Fibroblast of peridontal ligament (primary cell): ENCODE data around the gene PRSS38.

Source experiments
- DNase-seq: peaks from one replicate; pipeline ENCODE4 v3.0.0-alpha.2; 2010; ENCODE audit errors: extremely low read depth

PRSS38 gene

DNA sequence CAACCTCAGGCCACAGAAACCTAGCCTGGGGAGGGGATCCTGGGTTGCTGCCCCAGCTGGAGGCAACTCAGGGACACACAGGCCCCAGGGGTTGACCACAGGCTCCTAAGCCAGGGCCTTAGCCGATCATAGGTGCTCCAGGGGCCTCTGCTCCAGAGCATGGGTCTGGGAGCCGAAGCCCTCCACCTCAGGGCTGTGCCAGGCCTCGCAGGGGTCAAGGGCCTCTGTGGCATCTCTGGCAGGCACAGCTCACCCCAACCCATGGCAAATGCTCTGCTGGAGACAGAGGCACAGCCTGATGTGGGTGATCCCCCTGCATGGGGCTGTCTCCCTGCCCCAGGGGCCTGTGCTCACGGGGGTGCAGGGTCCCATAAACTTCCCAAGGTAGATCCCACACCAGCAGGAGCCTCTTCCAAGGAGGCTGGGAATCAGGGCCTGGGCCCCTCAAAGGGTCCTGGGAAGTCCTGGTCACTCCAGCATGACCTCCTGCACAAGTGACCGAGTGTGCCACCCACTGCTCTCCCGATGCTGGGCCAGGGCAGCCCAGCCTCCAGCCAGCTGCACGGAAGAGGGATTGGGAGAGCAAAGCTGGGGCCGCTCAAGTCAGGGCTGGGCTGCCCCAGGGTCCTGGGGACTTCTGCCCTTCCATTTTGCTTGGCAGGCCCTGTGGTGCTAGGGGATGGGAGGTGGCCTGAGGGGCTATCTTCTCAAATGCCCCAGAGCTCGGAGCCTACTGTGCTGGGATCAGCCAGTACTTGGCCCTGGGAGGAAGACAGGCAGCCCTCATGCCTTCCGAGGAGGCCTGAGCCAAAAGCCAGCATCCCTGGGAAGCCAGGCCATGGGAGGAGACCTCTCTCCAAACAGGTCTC, 22.2 kb upstream of the PRSS38 start:
- no peak for DNase-seq

DNA sequence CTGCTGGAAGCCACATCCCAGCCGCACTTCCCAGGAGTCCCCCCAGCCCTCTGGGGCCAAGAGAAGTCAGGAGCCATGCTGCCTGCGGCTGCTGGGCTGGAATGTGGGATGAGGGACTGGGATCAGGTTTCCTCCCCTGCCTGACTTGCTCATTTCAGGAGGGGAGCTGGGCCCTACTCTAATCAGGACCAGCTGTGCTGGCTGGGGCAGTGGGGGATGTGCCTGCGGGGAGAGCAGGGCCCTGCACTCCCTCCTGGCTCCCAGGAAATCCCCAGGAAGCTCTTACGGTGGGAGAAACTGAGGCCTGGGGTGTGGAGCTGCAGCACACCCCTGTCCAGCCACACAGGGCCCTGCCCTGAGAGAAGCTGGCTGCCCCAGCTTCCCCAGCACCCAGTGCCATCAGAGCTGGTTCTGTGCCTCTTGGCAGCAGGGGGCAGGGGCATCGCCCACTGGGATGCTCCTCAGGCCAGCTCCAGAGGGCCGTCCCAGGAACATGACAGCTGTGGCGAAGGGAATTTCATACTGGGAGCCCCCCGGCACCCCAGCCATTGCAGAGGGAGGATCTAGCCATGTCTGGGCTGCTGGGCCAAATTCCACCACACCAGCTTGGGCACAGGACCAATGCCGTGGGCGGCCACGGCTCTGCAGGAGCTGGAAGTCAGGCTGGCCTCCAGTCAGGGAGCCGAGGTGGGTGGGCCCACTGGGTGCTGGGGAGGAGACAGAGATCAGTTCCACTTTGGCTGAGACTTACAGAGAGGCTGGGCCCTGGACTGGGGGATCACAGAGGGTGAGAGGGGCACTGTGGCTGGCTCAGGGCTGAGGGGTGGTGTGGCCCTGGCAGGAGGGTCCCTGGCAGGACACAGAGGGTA, 21.3 kb upstream of the PRSS38 start:
- DNase-seq, result peak; percentile 91

DNA sequence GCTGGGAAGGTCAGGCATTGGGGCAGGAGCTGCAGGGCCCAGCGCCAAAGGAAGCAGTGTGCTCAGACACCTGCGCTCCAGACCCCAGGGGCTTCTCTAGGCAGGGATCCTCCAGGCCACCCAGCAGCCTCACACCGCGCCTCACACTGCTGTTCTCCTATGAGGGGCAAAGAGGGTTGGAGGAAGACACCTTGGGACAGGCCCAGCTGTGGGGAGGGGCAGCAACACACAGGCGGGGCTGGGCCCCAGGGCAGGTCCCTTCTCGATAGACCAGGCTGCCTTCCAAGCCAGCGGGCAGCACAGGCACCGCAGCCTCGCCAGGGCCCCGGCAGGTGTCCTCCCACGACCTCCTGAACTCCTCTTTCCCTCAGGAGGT, 20.7 kb upstream of the PRSS38 start:
- no peak for DNase-seq

DNA sequence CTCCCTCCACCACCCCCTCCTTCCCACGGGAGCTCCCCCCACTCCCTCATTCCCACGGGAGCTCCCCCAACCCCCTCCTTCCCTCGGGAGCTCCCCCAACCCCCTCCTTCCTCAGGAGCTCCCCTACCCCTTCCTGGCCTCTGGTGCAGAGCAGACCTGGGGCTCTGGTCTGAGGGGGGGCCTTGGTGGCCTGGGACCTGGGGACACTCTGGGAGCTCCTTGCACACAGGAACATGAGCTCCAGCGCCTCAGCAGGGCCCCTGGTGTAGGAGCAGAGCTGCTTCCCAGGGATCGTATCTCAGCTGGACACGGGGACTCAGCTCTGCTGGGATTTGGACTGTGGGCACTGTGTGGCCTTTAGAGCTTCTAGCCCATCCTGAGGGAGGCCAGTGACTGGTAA, 19.7 kb upstream of the PRSS38 start:
- DNase-seq, result no peak

DNA sequence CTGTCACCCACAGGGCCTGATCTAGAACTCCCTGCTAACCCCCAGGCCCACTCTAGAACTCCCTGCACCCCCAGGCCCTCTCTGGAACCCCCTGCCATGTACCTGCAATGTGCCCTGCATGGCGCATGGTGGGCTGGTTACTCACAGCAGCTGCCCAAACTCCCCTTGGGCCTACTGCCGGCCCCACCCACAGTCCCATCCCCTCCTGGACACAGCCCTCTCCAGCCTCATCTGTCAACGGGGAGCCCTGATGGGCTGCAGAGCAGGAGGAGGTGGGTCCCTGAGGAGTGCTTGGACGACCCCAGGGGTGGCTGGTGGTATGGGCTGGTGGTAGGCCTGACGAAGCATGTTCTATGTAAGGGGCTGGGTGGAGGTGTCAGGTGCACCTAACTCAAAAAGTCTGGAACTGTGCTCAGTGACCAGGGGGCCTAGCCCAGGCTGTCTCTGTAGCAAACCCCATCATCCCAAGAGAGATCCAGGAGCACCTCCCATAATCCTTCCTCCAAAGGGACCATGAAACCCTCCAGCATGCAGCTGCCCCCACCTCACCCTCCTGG, 19.0 kb upstream of the PRSS38 start:
- DNase-seq, result no peak

DNA sequence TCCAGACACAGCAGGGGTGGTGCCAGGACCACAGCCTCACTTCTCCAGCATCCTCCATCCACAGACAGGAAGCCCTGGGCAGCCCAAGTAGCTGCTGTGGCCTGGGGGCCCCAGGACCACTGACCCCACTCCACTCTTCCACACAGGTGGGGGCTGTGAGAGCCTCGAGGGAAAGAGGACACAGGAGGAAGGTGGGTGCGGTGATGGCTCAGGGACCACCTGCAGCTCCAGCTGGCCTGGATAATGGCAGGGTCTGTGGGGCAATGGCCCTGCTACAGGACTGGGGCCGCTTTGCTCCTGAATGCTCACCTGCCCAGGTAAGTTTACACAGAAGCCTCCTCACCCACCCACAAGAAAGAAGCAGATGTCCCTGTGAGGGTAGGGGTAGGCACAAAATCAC, 18.3 kb upstream of the PRSS38 start:
- DNase-seq, result no peak

DNA sequence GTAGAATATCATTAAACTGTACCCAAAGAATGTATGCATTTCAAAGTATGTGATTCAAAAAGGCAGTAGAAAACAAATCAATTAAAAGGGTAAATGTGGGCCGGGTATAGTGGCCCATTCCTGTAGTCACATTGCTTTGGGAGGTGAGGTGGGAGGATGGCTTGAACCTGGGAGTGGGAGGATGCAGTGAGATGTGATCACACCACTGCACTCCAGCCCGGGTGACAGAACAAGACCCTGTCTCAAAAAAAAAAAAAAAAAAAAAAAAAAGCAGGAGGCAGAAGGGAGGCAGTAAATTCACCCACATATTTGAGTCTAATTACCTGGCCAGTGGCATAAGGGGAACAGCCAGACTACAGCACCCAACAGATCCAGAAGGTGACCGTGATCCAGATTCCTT, 17.9 kb upstream of the PRSS38 start:
- no peak for DNase-seq

DNA sequence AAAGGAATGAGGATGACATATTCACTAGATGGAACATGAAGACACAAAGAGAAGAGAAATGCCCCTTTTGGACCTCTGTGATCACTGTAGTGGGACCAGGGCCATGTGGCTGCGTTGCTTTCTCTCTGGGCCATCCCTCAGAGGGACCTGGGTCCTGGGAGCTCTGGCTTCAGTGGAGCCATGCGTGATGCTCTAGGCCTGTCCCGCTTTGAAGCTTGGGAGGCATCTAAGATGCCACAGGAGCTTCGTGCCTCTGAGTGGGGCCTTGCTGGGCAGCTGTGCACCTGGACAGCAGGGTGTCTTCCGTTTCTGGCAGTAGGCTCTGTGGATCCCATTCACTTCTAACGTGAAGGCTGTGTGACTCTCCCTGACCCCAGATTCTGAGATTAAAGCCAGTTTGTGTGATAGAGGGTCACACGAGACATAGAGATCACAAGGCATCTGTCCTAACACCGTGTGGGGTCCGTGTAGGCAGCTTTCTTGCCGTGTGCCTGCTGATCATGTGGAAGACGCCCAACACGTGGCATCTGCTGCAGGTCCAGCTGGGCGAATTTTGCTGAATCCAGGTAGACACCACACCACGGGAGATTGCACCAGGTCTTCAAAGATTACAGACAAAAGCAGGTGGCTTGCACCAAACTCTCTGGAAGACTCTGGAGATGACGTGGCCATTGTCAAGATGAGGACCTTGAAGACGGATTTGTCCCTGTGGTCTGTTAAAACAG, 17.2 kb upstream of the PRSS38 start:
- DNase-seq, result no peak

DNA sequence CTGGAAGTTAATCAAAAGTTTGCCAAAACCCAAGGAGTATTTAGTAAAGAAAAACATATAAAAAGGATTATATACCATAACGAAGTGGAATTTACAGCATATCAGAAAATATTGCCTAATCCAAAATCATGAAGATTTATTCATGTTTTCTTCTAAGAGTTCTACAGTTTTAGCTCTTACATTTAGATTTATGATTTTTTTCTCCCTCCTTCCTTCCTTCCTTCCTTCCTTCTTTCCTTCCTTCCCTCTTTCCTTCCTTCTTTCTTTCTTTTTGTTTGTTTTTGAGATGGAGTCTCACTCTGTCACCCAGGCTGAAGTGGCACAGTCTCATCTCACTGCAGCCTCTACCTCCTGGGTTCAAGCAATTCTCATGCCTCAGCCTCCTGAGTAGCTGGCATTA, 15.7 kb upstream of the PRSS38 start:
- no peak for DNase-seq

DNA sequence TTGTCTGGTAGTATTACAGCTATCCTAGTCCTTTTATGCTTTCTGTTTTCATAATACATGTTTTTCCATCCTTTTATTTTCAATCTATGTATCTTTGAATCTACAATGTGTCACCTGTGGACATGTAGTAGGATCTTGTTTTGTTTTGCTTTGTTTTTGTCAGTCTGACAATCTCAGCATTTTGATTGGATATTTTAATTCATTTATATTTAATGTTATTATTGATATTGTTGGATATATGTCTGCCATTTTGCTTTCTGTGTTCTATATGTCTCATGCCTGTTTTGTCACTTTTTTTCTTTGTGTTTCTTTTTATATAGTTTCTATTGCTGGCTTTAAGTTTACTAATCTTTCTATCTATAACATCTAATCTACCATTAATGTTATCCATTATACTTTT, 11.5 kb upstream of the PRSS38 start:
- DNase-seq, result no peak

DNA sequence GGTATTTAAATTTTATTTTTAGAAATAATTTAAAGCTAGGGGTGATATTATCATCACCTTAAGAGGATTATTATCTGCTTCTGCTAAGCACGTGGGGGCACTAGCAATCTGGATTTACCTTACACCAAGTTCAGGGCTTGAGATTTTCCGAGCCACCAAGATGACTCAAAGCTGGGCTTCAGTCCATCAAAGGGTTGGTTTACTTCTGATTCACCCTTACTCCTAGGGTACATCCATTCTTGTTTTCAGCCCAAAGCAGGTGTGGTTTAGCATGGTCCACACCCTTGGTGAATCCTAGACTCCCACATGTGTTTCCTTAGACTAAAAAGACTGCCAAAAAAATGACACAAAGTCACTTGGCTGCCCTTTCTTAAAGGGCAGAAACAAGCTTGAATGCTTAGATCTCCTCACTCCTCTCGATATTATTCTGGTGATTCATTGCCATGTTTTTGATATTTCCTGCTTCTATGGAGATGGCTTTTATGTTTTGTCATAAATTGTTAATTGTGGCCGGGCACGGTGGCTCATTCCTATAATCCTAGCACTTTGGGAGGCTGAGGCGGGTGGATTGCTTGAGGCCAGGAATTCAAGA, 9.8 kb upstream of the PRSS38 start:
- peak; percentile 85 for DNase-seq

DNA sequence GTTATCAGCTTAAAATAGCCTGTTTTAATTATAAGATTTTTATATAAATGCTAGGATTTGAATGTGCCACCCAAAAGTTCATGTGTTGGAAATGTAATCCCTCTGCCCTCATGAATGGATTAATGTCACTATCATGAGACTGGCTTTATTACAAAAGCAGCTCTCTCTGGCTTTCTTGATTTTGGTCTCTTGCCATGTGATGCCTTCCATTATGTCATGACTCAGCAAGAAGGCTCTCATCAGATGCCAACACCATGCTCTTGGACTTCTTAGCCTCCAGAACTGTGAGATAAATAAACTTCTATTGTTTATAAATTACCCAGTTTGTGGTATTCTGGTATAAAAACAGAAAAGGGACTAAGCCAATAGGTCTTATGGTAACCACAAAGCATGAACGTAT, 6.9 kb upstream of the PRSS38 start:
- peak; percentile 72 for DNase-seq

DNA sequence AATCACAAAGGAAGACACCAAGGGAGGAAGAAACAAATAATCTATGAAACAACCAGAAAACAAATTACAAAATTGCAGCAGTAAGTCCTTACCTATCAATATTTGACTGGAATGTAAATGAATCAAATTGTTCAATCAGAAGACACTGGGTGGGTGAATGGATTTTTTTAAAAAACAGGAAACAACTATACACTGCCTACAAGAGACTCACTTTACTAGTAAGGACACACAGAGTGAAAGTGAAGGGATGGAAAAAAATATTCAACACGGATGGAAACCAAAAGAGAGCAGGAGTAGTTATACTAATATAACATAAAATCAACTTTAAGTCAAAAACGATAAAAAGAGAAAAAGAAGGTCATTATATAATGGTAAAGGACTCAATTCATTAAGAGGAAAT, 6.4 kb upstream of the PRSS38 start:
- DNase-seq, result no peak

DNA sequence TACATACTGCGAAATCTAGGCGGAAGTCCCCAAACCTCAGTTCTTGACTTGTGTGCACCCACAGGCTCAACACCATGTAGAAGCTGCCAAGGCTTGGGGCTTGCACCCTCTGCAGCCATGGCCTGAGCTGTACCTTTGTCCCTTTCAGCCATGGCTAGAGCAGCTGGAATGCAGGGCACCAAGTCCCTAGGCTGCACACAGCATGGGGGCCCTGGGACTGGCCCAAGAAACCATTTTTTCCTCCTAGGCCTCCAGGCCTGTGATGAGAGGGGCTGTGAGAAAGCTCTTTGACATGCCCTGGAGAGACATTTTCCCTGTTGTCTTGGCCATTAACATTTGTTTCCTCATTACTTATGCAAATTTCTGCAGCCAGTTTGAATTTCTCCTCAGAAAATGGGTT, 1.5 kb upstream of the PRSS38 start:
- no peak for DNase-seq

DNA sequence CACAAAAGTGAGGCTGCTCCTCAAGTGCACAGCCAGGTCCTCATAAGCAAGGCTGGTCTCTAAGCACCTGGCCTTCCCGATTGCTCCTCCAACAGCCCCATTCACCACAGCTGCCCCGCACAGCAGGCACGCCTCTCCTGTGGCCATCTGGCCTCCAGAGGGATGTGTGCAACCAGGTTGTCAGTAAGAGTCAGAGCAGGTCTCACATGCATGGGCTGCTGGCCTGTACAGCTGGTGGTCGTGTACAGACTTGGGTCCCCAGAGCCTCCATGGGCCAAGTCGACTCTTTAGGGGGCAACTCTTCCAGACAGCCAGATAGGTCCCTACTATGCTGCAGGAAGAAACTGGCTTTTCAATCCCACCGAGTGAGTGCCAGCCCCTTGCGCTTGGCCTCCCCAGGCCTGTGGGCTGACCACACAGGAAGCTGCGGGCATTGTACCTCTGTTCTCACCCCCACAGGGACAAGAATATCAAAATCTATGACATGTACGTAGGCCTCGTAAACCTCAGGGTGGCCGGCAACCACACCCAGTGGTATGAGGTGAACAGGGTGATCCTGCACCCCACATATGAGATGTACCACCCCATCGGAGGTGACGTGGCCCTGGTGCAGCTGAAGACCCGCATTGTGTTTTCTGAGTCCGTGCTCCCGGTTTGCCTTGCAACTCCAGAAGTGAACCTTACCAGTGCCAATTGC, 1.4 kb downstream of the PRSS38 start:
- no peak for DNase-seq

DNA sequence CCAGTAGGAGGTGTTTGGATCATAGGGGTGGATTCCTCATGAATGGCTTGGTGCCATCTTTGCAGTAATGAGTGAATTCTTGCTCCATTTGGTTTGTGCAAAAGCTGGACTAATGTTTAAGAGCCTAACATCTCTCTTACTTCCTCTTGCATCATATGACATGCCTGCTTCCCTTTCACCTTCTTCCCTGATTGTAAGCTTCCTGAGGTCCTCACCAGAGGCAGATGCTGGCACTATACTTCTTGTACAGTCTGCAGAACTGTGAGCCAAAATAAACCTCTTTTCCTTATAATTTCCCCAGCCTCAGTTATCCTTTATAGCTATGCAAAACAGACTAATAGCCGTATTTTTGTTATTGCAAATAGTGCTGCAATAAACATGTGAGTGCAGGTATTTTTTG, 8.1 kb downstream of the PRSS38 start:
- DNase-seq, result no peak

DNA sequence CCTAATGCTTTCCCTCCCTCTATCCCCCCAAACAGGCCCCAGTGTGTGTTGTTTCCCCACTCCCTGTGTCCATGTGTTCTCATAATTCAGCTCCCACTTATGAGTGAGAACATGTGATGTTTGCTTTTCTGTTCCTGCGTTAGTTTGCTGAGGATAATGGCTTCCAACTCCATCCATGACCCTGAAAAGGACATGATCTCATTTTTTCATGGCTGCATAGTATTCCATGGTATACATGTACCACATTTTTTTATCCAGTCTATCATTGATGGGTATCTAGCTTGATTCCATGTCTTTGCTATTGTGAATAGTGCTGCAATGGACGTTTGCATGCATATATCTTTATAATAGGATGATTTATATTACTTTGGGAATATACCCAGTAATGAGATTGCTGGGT, 8.7 kb downstream of the PRSS38 start:
- no peak for DNase-seq

DNA sequence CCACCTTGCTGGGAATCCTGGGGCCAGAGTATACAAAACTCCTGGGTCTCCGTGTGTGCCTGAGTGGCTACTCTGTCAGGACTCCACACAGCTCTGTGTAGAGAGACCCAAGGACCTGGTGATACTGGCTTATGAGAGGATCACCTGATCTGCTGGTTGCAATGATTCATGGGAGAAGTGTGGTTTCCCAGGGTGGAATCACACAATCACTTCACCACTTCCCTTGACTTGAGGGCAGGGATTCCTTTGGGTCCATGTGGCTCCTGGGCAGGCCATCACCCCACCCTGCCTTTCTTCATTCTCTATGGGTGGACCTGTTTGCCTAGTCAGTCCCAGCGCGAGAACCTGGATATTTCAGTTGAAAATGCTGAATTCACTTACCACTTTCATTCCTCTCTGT, 13.3 kb downstream of the PRSS38 start:
- DNase-seq, result no peak

DNA sequence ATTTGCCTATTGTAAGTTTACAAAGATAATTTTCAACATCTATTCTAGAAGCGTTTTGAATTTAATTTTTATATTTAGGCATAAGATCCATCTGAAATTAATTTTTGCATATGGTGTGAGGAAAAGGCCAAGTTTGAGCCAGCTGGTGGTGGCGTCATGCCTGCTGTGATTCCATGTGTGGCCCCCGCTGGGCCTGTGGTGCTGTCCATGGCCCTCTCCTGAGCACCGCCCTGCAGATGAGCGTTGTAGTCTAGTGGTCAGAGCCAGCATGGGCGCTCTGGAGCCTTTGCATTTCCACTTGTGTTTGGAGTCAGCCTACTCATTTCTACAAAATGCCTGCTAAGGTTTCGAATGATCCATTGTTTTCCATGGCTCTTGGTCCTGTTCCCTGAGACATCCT, 22.7 kb downstream of the PRSS38 start:
- no peak for DNase-seq

DNA sequence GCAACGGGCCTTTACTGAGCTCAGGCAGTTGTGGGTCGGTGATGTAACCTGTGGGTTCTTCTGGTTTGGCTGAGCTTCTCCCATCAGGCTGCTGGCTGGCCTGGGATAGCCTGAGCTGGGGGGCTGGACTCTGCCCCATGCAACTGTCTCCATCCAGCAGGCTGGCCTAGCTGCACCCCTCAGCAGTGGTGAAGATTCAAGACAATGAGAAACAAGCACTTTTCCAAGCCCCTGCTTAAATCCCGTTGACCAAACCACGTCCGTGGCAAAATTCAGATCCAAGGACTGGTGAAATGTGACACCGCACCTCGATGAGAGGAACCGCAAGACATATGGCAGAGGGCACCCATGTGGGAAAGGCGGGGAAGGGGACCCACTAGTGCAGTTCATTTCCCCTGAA, 25.6 kb downstream of the PRSS38 start:
- peak; percentile 13 for DNase-seq
